H1 (cell line): ENCODE data around the gene LITAF. TPM values are rescaled to one million over a fixed set of nuclear protein-coding genes. Genes with fewer than 3 reads are reported as not detected.

Experiments used
- CTCF ChIA-PET: fragments of 300-600 bp; sonication (Branson Sonifier 250); formaldehyde crosslinking; loops from one replicate; lab custom pipeline; 2021; ENCODE audit not compliant: partially characterized antibody; lab: Charles Lee
- POLR2A ChIA-PET: fragments of 300-600 bp; sonication (Branson Sonifier 250); formaldehyde crosslinking; loops from one replicate; lab custom pipeline; 2021; ENCODE audit warnings: inconsistent platforms; ENCODE audit not compliant: partially characterized antibody; lab: Charles Lee
- DNase-seq, 2 experiments: peaks; one replicate each; pipeline versions ENCODE4 v3.0.0 to v3.0.0-alpha.2; 2010 to 2022; ENCODE audit warnings: low spot score in 2 of 2, low read depth in 1 of 2, mixed read lengths in 1 of 2
- FAIRE-seq: peaks from 2 replicates; lab custom pipeline; 2011; peaks lifted over from hg19 to GRCh38; lab: Jason Lieb, UNC
- H2AFZ ChIP-seq: 2 replicates; pipeline ENCODE4 v1.8.1; 2012; ENCODE audit warnings: low read length, inconsistent platforms
- H2AK5ac ChIP-seq: 2 replicates; pipeline ENCODE4 v1.6.1; 2013; ENCODE audit warnings: low read depth, low read length
- H2BK120ac ChIP-seq: replicated peaks from 2 replicates; pipeline ENCODE3; 2013; ENCODE audit warnings: low read depth, low read length, inconsistent platforms
- H2BK12ac ChIP-seq: 2 replicates; pipeline ENCODE4 v1.6.1; 2013; ENCODE audit warnings: low read depth, low read length
- H2BK15ac ChIP-seq: 2 replicates; pipeline ENCODE4 v1.6.1; 2013; ENCODE audit warnings: low read length
- H2BK20ac ChIP-seq: 2 replicates; pipeline ENCODE4 v1.6.1; 2013; ENCODE audit warnings: low read length
- H2BK5ac ChIP-seq: 2 replicates; pipeline ENCODE4 v1.6.1; 2013; ENCODE audit warnings: low read depth, low read length
- H3K14ac ChIP-seq: 2 replicates; pipeline ENCODE4 v1.6.1; 2013; ENCODE audit warnings: inconsistent platforms; ENCODE audit not compliant: insufficient read length
- H3K18ac ChIP-seq: 2 replicates; pipeline ENCODE4 v1.6.1; 2013; ENCODE audit warnings: low read length; ENCODE audit errors: extremely low read depth
- H3K23ac ChIP-seq: 2 replicates; pipeline ENCODE4 v1.6.1; 2013; ENCODE audit warnings: inconsistent platforms; ENCODE audit not compliant: insufficient read length
- H3K23me2 ChIP-seq: 2 replicates; pipeline ENCODE4 v1.6.1; 2013; ENCODE audit warnings: low read depth, low read length
- H3K27ac ChIP-seq: 2 replicates; pipeline ENCODE4 v1.6.1; 2011; ENCODE audit warnings: low read depth, low read length, inconsistent platforms
- H3K27me3 ChIP-seq, 4 experiments: replicated peaks in 1 of 4; 1 replicate in 1 of 4; 2 replicates in 3 of 4; pipeline versions ENCODE4 v1.6.1 to v1.8.1; 2011 to 2013; ENCODE audit warnings: low read length in 3 of 4, mild to moderate bottlenecking in 3 of 4, inconsistent platforms in 2 of 4, mixed read lengths in 2 of 4, moderate library complexity in 1 of 4; ENCODE audit not compliant: control insufficient read depth in 3 of 4, insufficient read depth in 3 of 4; ENCODE audit errors: extremely low read depth in 1 of 4
- H3K36me3 ChIP-seq, 4 experiments: 2 replicates each; pipeline versions ENCODE4 v1.6.1 to v1.8.1; 2011 to 2013; ENCODE audit warnings: mild to moderate bottlenecking in 4 of 4, low read length in 3 of 4, moderate library complexity in 2 of 4, control low read depth in 1 of 4, inconsistent platforms in 1 of 4; ENCODE audit not compliant: insufficient read depth in 4 of 4, control insufficient read depth in 2 of 4
- H3K4ac ChIP-seq: replicated peaks from 2 replicates; pipeline ENCODE3; 2013; ENCODE audit warnings: low read length, low read depth, mixed read lengths, inconsistent platforms; ENCODE audit not compliant: insufficient read length
- H3K4me1 ChIP-seq, 4 experiments: replicated peaks in 1 of 4; 1 replicate in 1 of 4; 2 replicates in 3 of 4; pipeline versions ENCODE4 v1.6.1 to v1.8.1; 2011 to 2013; ENCODE audit warnings: low read length in 3 of 4, inconsistent platforms in 2 of 4, mixed read lengths in 1 of 4; ENCODE audit not compliant: insufficient read depth in 4 of 4, control insufficient read depth in 3 of 4
- H3K4me2 ChIP-seq, 2 experiments: 2 replicates each; pipeline versions ENCODE4 v1.6.1 to v1.8.1; 2011 to 2013; ENCODE audit warnings: low read depth in 2 of 2, low read length in 2 of 2, control low read depth in 1 of 2, inconsistent platforms in 1 of 2, mild to moderate bottlenecking in 1 of 2; ENCODE audit not compliant: insufficient read depth in 1 of 2
- H3K4me3 ChIP-seq, 4 experiments: fragments of 200-600, 300-600 bp in 1 of 4; sonication (generic), shearing (Covaris generic), sonication (Bioruptor Twin) in 1 of 4; 2 replicates each; pipeline versions ENCODE4 v1.5.1 to v1.8.1; 2011 to 2016; ENCODE audit warnings: low read length in 4 of 4, low read depth in 3 of 4, control low read depth in 2 of 4, inconsistent platforms in 2 of 4, mild to moderate bottlenecking in 2 of 4, mixed read lengths in 1 of 4, moderate library complexity in 1 of 4; ENCODE audit not compliant: insufficient read depth in 2 of 4; ENCODE audit errors: extremely low read depth in 1 of 4
- H3K56ac ChIP-seq: replicated peaks from 2 replicates; pipeline ENCODE3; 2013; ENCODE audit warnings: low read depth, mild to moderate bottlenecking, mixed read lengths, low read length, inconsistent platforms; ENCODE audit not compliant: insufficient read length
- H3K79me1 ChIP-seq: 2 replicates; pipeline ENCODE4 v1.6.1; 2013; ENCODE audit warnings: low read depth, low read length, control low read depth
- H3K79me2 ChIP-seq, 2 experiments: 2 replicates each; pipeline versions ENCODE4 v1.6.1 to v1.8.1; 2012 to 2013; ENCODE audit warnings: low read length in 2 of 2, mild to moderate bottlenecking in 2 of 2, inconsistent platforms in 1 of 2; ENCODE audit not compliant: insufficient read depth in 2 of 2, control insufficient read depth in 1 of 2
- H3K9ac ChIP-seq, 4 experiments: replicated peaks in 1 of 4; 1 replicate in 1 of 4; 2 replicates in 3 of 4; pipeline versions ENCODE4 v1.6.1 to v1.8.1; 2011 to 2013; ENCODE audit warnings: low read depth in 3 of 4, low read length in 3 of 4, control low read depth in 2 of 4, mild to moderate bottlenecking in 2 of 4, moderate library complexity in 2 of 4, inconsistent platforms in 1 of 4; ENCODE audit errors: extremely low read depth in 1 of 4
- H3K9me3 ChIP-seq, 2 experiments: 2 replicates each; pipeline versions ENCODE4 v1.6.1 to v1.8.1; 2012 to 2013; ENCODE audit warnings: mild to moderate bottlenecking in 2 of 2, moderate library complexity in 2 of 2, control low read depth in 1 of 2, inconsistent platforms in 1 of 2, low read depth in 1 of 2, low read length in 1 of 2, mixed read lengths in 1 of 2; ENCODE audit not compliant: insufficient read depth in 2 of 2
- H4K20me1 ChIP-seq, 2 experiments: replicated peaks in 1 of 2; 2 replicates each; pipeline versions ENCODE3 to v1.8.1; 2011 to 2013; ENCODE audit warnings: inconsistent platforms in 2 of 2, low read length in 2 of 2, mild to moderate bottlenecking in 1 of 2; ENCODE audit not compliant: insufficient read depth in 2 of 2, control insufficient read depth in 1 of 2
- H4K5ac ChIP-seq: 2 replicates; pipeline ENCODE4 v1.6.1; 2013; ENCODE audit warnings: low read length, low read depth, mixed read lengths, inconsistent platforms; ENCODE audit not compliant: insufficient read length
- H4K8ac ChIP-seq: 2 replicates; pipeline ENCODE4 v1.8.0; 2013; ENCODE audit warnings: mild to moderate bottlenecking, moderate library complexity, low read length, inconsistent platforms; ENCODE audit not compliant: insufficient read depth; ENCODE audit errors: extremely low read depth
- H4K91ac ChIP-seq: replicated peaks from 2 replicates; pipeline ENCODE3; 2013; ENCODE audit warnings: low read length, mixed read lengths, inconsistent platforms; ENCODE audit not compliant: insufficient read length
- GTF2F1 ChIP-seq: IDR thresholded peaks from 2 replicates; pipeline ENCODE4 v1.6.1; 2012; ENCODE audit warnings: low read depth, low read length, improper control_type of control experiment, borderline replicate concordance
- HDAC2 ChIP-seq, 2 experiments: fragments of 300-600 bp in 1 of 2; sonication (generic) in 1 of 2; IDR thresholded peaks; 2 replicates each; pipeline ENCODE4 v1.6.1; 2011 to 2012; ENCODE audit warnings: low read depth in 2 of 2, low read length in 2 of 2, mild to moderate bottlenecking in 2 of 2, moderate library complexity in 2 of 2, borderline replicate concordance in 1 of 2, inconsistent platforms in 1 of 2
- JUN ChIP-seq: IDR thresholded peaks from 2 replicates; pipeline ENCODE4 v1.6.1; 2011; ENCODE audit warnings: low read depth, mild to moderate bottlenecking, improper control_type of control experiment, low read length
- RNF2 ChIP-seq: fragments of 200-900, 300-1000 bp; sonication (generic); IDR thresholded peaks from 2 replicates; pipeline ENCODE4 v1.7.1; 2016; ENCODE audit warnings: borderline replicate concordance, low read depth, mild to moderate bottlenecking, antibody characterized with exemption, low read length; ENCODE audit not compliant: poor library complexity, severe bottlenecking; ENCODE audit errors: missing control alignments
- USF2 ChIP-seq: IDR thresholded peaks from 2 replicates; pipeline ENCODE4 v1.6.1; 2011; ENCODE audit warnings: low read length, improper control_type of control experiment
- WGBS, 2 experiments: shearing (Covaris generic) in 1 of 2; methylation state at CpG; one replicate each; pipeline versions ENCODE4 v1.1.6 to v1.1.7; 2013 to 2015; ENCODE audit warnings: low lambda C conversion rate in 2 of 2, mixed read lengths in 2 of 2, inconsistent platforms in 1 of 2, low coverage in 1 of 2, missing lambda C conversion rate in 1 of 2; ENCODE audit not compliant: insufficient replicate concordance in 2 of 2, insufficient coverage in 1 of 2, insufficient read length in 1 of 2; ENCODE audit errors: extremely low coverage in 1 of 2, missing lambda C conversion rate in 1 of 2; 5-methylcytosine and 5-hydroxymethylcytosine counted together
- polyA plus RNA-seq, 7 experiments: library from polyadenylated mRNA; depleted of rRNA in 3 of 7; stranded (reverse) in 5 of 7; unstranded in 2 of 7; fragments of >200 nt in 5 of 7; fragments of 200-250 nt in 2 of 7; gene quantifications; 1 replicate in 5 of 7; 2 replicates in 1 of 7; 4 replicates in 1 of 7; pipeline versions ENCODE4 v1.2.1 to v1.2.3, GENCODE V29; 2011 to 2013; ENCODE audit warnings: missing spikeins in 2 of 7, mixed read lengths in 2 of 7
- total RNA-seq: library from RNA; stranded (reverse); fragmentation: NEBNext Ultra II Directional; extraction: Animal tissue kit (Norgen Biotek cat#: 25700); gene quantifications from 2 replicates; pipeline ENCODE4 v1.2.1, GENCODE V29; 2021

LITAF gene
- total and polyA plus RNA-seq, 2 of the 8 experiments (the other 6 are each of a cell fraction or from before 2014, with no cell fraction given) = 165 to 205 TPM

GRCh38 chr16:11536104-11536866, 50.4 kb downstream of the LITAF start:
- POLR2A ChIA-PET = interaction anchor here (0.7 kb wide), 1 partner anchor 99 kb away, joined by 4 read pairs; no protein-coding TSS in a partner anchor
- 93% methylated on average over 14 of the region's 15 CpGs; no CpG with 5 or more reads in 1 of the 2 experiments for WGBS, 2 experiments
- Histone ChIP-seq H2AK5ac (no peak overlapping the region), H3K27ac (no peak overlapping the region), H3K4me3 (no peak overlapping the region), H3K9ac (no peak overlapping the region), H3K9me3 (no peaks in the 10 kb centered on the region), H4K91ac (no peak overlapping the region), H2BK15ac (no peak overlapping the region), H3K14ac (no peak overlapping the region), H4K20me1 (no peaks in the 10 kb centered on the region), H4K5ac (no peak overlapping the region), H2BK5ac (no peak overlapping the region), H3K4ac (no peak overlapping the region), H3K4me2 (no peak overlapping the region), H3K79me1 (no peaks in the 10 kb centered on the region), H3K36me3 (no peaks in the 10 kb centered on the region), H2AFZ (no peak overlapping the region), H3K23ac (no peak overlapping the region), H3K23me2 (no peaks in the 10 kb centered on the region), H3K79me2 (no peaks in the 10 kb centered on the region), H3K56ac (no peak overlapping the region), H4K8ac (no peak overlapping the region), H3K18ac (no peak overlapping the region), H2BK12ac (no peak overlapping the region), H2BK20ac (no peak overlapping the region), H3K4me1 (no peaks in the 10 kb centered on the region), H3K27me3 (no peaks in the 10 kb centered on the region), H2BK120ac (no peak overlapping the region)
- FAIRE-seq (no peak), DNase-seq (no peak)
- TF ChIP-seq USF2 = no peak
- TF ChIP-seq JUN = no peak
- TF ChIP-seq GTF2F1 = no peak
- no peak for TF ChIP-seq RNF2
- TF ChIP-seq HDAC2 (IDR thresholded peaks at IDR 0.05; ENCODE audit: borderline replicate concordance in 1 of 2, low read depth in 2 of 2, low read length in 2 of 2) = no peak
- CTCF ChIA-PET = interaction anchor here (0.6 to 5.7 kb wide), 5 partner anchors 16 to 294 kb away, joined by 3 to 55 read pairs (median 4); no protein-coding TSS in a partner anchor
